OCI-LY7 (cell line): ENCODE data around the gene SYT14. TPM values are rescaled to one million over a fixed set of nuclear protein-coding genes. Genes with fewer than 3 reads are reported as not detected.

ENCODE experiments used
- BruUV-seq: library from RNA; stranded (reverse); fragments of 400-500 nt; replicated peaks from 2 replicates; lab custom pipeline; 2021; lab: Mats Ljungman, UMichigan
- CTCF ChIA-PET: fragments of 300-600 bp; sonication (Branson Sonifier 250); formaldehyde crosslinking; loops from one replicate; lab custom pipeline; 2022; ENCODE audit warnings: antibody characterized with exemption; ENCODE audit not compliant: unreplicated experiment; lab: Charles Lee
- POLR2A ChIA-PET: fragments of 300-600 bp; sonication (Branson Sonifier 250); formaldehyde crosslinking; loops from one replicate; lab custom pipeline; 2022; ENCODE audit warnings: antibody characterized with exemption; lab: Charles Lee
- DNase-seq: peaks from one replicate; pipeline ENCODE4 v3.0.0-alpha.2; 2015; ENCODE audit warnings: low spot score
- H2AFZ ChIP-seq: fragments of 200-600 bp; sonication (generic), shearing (Covaris generic); 2 replicates; pipeline ENCODE4 v1.6.1; 2014; ENCODE audit warnings: mild to moderate bottlenecking, antibody characterized with exemption, low read length, moderate library complexity
- H3K27ac ChIP-seq: fragments of 200-600 bp; sonication (generic); 2 replicates; pipeline ENCODE4 v1.5.1; 2014; ENCODE audit warnings: mixed run types, low read depth, mild to moderate bottlenecking, moderate library complexity, low read length, inconsistent platforms; ENCODE audit not compliant: poor library complexity, severe bottlenecking
- H3K36me3 ChIP-seq: fragments of 200-600 bp; sonication (generic); 2 replicates; pipeline ENCODE4 v1.6.1; 2014; ENCODE audit warnings: mild to moderate bottlenecking, antibody characterized with exemption, low read length, moderate library complexity, mixed read lengths; ENCODE audit not compliant: insufficient read depth
- H3K4me1 ChIP-seq: fragments of 200-600 bp; sonication (generic); 2 replicates; pipeline ENCODE4 v1.5.1; 2014; ENCODE audit warnings: mild to moderate bottlenecking, low read length; ENCODE audit not compliant: insufficient read depth, poor library complexity, severe bottlenecking
- H3K4me2 ChIP-seq: fragments of 200-600 bp; sonication (generic); 2 replicates; pipeline ENCODE4 v1.6.1; 2014; ENCODE audit warnings: mild to moderate bottlenecking, low read length
- H3K4me3 ChIP-seq: fragments of 200-600 bp; sonication (generic); 2 replicates; pipeline ENCODE4 v1.5.1; 2014; ENCODE audit warnings: mild to moderate bottlenecking, low read depth, low read length; ENCODE audit not compliant: poor library complexity, severe bottlenecking
- H3K79me2 ChIP-seq: fragments of 200-600 bp; sonication (generic); 2 replicates; pipeline ENCODE4 v1.6.1; 2016; ENCODE audit warnings: low read depth, mild to moderate bottlenecking, low read length, moderate library complexity, mixed read lengths; ENCODE audit not compliant: insufficient read depth
- H3K9me2 ChIP-seq: fragments of 200-600 bp; sonication (generic); 2 replicates; pipeline ENCODE4 v1.6.1; 2016; ENCODE audit warnings: mild to moderate bottlenecking, low read length, mixed read lengths; ENCODE audit not compliant: insufficient read depth
- H3K9me3 ChIP-seq: fragments of 200-600 bp; sonication (generic); 2 replicates; pipeline ENCODE4 v1.6.1; 2014; ENCODE audit warnings: mild to moderate bottlenecking, mixed run types, low read length, mixed read lengths
- H4K20me1 ChIP-seq: fragments of 200-600 bp; sonication (generic); 2 replicates; pipeline ENCODE4 v1.6.1; 2014; ENCODE audit warnings: mild to moderate bottlenecking, antibody characterized with exemption, low read length, moderate library complexity, mixed read lengths; ENCODE audit not compliant: insufficient read depth
- CTCF ChIP-seq: fragments of 200-600 bp; sonication (generic); conservative IDR thresholded peaks from 2 replicates; pipeline ENCODE4 v1.5.1; 2014; ENCODE audit warnings: mild to moderate bottlenecking, antibody characterized with exemption, low read length, moderate library complexity, mixed read lengths
- EZH2phosphoT487 ChIP-seq: fragments of 200-600 bp; sonication (generic); IDR thresholded peaks from 2 replicates; pipeline ENCODE4 v1.6.1; 2018; ENCODE audit warnings: low read depth, borderline replicate concordance, mild to moderate bottlenecking, mixed run types, antibody characterized with exemption, low read length, moderate library complexity, mixed read lengths
- intact Hi-C: fragments of 100-400 bp; cut with micrococcal nuclease; formaldehyde crosslinking; loops from one replicate; pipeline ENCODE4 v1.10.0; 2022; ENCODE audit not compliant: unreplicated experiment
- total RNA-seq, 2 experiments: library from RNA; depleted of rRNA in 1 of 2; stranded (reverse); fragments of >200 nt in 1 of 2; shearing (Covaris generic) in 1 of 2; gene quantifications; 2 replicates each; pipeline ENCODE4 v1.2.3, GENCODE V29; 2014 to 2022

The SYT14 gene
- total RNA-seq, 2 experiments from 2014 or later = not detected

GRCh38 chr1:209920844-209921243 is 17.2 kb upstream of the SYT14 start:
- BruUV-seq = no TSS peak
- ChIA-PET CTCF (no interaction called here), POLR2A (interaction anchor here (1.3 kb wide), 1 partner anchor 9 kb away, joined by 3 read pairs; no protein-coding TSS in a partner anchor)
- Histone ChIP-seq H4K20me1 (no peaks in the 10 kb centered on the region), H3K27ac (no peak overlapping the region), H3K4me2 (no peak overlapping the region), H3K79me2 (no peaks in the 10 kb centered on the region), H3K4me1 (no peaks in the 10 kb centered on the region), H2AFZ (no peak overlapping the region), H3K9me2 (no peaks in the 10 kb centered on the region), H3K4me3 (no peak overlapping the region), H3K36me3 (no peaks in the 10 kb centered on the region), H3K9me3 (no peaks in the 10 kb centered on the region)
- intact Hi-C loops = no loop called here
- no peak for DNase-seq
- TF ChIP-seq EZH2phosphoT487 = no peak
- TF ChIP-seq CTCF = no peak

- no peak overlapping the region for H2AFZ ChIP-seq
- BruUV-seq = no TSS peak
- H3K9me3 ChIP-seq = no peaks in the 10 kb centered on the region
- TF ChIP-seq EZH2phosphoT487 (no peak), CTCF (no peak)
- H3K4me1 ChIP-seq = no peaks in the 10 kb centered on the region
- no peak overlapping the region for H3K4me2 ChIP-seq
- H4K20me1 ChIP-seq = no peaks in the 10 kb centered on the region
- CTCF ChIA-PET = no interaction called here
- no peak overlapping the region for H3K4me3 ChIP-seq
- intact Hi-C loops = no loop called here
- H3K79me2 ChIP-seq = no peaks in the 10 kb centered on the region
- no peaks in the 10 kb centered on the region for H3K36me3 ChIP-seq
- POLR2A ChIA-PET = no interaction called here
- H3K9me2 ChIP-seq = no peaks in the 10 kb centered on the region
- no peak overlapping the region for H3K27ac ChIP-seq
- no peak for DNase-seq
These were observed 13.6 kb upstream of the SYT14 start for GRCh38 chr1:209924390-209924789.

GRCh38 chr1:209926045-209926444 is 12.0 kb upstream of the SYT14 start:
- no peak overlapping the region for H3K27ac ChIP-seq
- no peaks in the 10 kb centered on the region for H3K9me3 ChIP-seq
- no peak overlapping the region for H3K4me2 ChIP-seq
- H3K36me3 ChIP-seq = no peaks in the 10 kb centered on the region
- intact Hi-C loops = no loop called here
- no TSS peak for BruUV-seq
- no peaks in the 10 kb centered on the region for H3K4me1 ChIP-seq
- H4K20me1 ChIP-seq = no peaks in the 10 kb centered on the region
- ChIA-PET CTCF (no interaction called here), POLR2A (no interaction called here)
- H2AFZ ChIP-seq = no peak overlapping the region
- DNase-seq = no peak
- no peak for TF ChIP-seq CTCF
- no peak for TF ChIP-seq EZH2phosphoT487
- H3K79me2 ChIP-seq = no peaks in the 10 kb centered on the region
- H3K4me3 ChIP-seq = no peak overlapping the region
- no peaks in the 10 kb centered on the region for H3K9me2 ChIP-seq
